HG02642 (cell line): ENCODE data around the gene RALGPS2.

Source experiments
- ATAC-seq: cut with Tn5 transposase; IDR thresholded peaks from one replicate; pipeline ENCODE4 v1.9.1; 2021; ENCODE audit warnings: mild to moderate bottlenecking; ENCODE audit not compliant: unreplicated experiment, poor library complexity

RALGPS2 gene, protein sequence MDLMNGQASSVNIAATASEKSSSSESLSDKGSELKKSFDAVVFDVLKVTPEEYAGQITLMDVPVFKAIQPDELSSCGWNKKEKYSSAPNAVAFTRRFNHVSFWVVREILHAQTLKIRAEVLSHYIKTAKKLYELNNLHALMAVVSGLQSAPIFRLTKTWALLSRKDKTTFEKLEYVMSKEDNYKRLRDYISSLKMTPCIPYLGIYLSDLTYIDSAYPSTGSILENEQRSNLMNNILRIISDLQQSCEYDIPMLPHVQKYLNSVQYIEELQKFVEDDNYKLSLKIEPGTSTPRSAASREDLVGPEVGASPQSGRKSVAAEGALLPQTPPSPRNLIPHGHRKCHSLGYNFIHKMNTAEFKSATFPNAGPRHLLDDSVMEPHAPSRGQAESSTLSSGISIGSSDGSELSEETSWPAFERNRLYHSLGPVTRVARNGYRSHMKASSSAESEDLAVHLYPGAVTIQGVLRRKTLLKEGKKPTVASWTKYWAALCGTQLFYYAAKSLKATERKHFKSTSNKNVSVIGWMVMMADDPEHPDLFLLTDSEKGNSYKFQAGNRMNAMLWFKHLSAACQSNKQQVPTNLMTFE

DNA sequence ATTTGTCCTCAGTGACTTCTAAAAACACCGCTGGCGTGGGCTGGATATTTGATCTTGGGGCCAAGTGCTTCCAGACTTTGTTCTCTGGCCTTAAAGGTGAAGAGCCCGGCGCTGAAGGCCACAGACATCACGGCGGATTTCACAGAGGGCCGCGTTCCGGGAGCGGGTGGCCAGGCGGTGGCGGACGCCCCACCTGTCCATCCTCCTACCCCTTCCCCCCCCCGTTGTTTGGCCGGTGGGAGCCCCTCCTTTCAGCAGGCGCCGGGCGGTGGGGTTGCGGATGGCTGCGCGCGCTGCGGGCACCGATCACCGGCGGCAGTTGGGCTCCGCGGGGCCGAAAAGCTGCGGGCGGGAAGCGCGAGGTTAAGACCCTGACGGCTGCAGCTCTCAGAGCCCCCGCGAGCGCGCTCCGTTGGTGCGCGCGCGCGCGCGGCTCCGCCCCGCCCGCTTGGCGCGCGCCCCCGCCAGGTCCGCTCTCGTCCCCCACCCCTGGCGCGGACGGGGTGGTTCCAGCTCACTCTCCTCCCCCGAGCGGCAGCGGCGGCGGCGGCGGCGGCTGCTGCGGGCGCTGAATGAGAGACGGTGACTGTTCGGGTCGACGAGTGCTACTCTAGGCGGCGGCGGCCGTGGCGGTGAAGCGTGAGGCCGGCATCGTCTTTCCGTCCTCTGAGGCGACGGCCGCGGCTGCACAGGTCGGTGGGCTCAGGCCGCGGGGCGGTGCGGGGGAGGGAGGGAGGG, at the start of gene RALGPS2:
RALGPS2 (plus strand) TSS at position 517 of the 738 bp plus-strand sequence. CDS start 51,521 bp downstream, outside the sequence.
- peak; percentile 76 for ATAC-seq

DNA sequence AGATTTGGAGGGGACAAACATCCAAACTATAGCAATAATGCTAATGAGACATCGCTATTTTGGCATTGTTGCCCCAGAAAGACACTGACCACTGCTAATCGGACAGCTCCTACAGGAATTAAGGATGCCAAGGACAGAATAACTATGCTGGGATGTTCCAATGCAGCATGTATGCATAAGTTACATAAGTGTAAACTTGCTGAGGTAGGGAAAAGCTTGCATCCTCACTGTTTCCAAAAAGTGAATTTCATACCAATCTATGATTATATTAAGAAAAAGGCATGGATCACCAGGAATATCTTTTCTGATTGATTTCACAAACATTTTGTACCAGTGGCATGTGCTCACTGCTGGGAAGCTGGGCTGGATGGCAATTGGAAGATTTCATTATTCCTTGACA, 45.8 kb upstream of the RALGPS2 start:
- no peak for ATAC-seq

DNA sequence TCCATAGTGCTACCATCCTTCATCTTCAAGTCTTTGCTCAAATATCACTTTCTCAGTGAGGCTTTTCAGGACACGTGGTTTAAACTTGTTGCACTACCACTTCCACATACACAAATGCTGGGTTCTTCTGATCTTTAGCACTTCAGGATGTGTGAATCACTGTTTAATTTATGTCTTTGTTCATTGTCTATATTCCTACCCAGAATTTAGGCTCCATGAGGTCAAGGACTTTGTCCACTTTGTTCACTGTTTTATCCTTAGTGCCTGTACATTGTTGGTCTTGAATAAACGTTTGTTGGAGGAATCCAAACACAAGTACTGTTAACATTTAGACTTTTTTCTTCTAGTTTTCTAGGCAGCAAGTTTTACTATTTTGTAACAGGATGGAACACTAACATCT, 42.6 kb upstream of the RALGPS2 start:
- ATAC-seq: no peak

DNA sequence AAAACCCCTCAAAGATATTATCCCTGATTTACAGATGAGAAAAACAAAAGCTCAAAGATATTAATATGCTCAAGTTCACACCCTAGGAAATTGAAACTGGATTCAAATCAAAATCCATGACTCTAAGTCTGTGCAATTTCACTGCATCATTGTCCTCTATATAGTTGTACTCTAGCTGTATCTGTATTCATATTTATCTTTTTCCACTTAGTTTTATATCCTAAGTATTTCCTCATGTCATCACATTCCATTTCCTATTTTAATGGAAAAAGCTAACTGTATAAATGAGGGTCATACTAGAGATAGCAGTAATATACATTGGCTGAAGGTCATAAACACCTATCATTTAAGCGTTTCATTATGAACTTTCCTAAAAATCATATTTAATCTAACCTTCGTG, 42.2 kb upstream of the RALGPS2 start:
- no peak for ATAC-seq

DNA sequence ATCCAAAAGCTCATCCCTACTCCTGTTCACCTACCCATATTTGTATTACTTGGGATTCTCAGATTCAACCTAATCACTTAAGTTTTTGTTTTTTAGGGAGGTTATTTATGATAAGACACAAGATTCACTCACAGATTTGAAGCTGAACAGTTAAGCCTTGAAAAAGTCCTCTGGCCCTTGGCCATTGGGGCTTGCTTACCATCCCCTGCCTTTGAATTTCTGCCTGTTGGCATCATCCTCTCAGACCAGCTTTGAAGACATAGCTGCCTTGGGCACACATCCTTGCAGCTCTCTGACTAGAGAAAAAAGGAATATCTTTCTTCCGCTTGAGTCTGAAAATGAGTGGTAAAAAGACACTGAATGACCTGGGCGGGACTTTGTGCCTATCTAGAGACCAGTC, 41.8 kb upstream of the RALGPS2 start:
- no peak for ATAC-seq

DNA sequence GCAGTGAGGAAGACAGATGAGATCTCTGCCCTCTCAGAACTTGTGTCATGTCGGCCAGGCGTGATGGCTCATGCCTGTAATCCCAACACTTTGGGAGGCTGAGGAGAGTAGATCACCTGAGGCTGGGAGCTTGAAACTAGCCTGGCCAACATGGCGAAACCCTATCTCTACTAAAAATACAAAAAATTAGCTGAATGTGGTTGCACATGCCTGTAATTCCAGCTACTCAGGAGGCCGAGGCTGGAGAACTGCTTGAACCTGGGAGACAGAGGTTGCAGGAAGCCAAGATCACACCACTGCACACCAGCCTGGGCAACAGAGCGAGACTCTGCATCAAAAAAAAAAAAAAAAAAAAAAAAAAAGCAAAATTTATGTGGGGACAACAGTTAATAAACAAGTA, 40.9 kb upstream of the RALGPS2 start:
- no peak for ATAC-seq

DNA sequence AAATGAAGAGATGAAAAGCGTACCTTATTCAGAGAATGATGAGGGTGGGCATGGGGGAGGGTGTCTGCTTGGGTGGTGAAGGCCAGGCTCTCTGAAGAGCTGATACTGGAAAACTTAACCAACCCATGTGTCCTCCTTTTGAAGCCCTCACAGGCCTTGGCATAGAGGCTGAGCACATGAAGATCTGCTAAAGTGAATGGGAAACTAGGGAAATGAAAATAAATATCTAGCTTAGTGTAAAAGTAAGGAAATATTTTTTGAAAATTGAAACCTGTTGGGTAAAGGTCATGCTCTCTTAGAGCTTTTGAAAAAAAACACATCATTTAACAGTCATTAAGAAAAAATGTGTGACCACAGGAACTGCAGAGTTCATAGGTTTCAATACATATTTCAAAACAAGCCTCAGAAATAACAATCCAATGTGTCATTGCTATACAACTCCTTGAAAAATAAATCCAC, 40.5 kb upstream of the RALGPS2 start:
- ATAC-seq: peak; percentile 68

DNA sequence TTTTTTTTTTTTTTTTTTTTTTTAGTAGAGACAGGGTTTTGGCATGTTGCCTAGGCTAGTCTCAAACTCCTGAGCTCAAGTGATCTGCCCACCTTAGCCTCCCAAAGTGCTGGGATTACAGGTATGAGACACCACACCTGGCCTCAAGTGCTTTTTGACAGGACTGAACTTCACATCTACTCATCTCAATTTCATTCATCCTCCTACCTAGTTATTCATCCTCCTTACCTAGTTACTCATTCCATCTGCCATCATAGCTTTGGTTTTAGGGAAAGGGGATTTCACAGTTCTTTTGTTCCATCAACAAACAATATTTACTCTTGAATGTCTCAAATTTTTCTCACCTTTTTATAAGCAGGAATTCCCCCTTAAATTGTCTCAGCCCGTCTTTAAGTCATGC, 38.6 kb upstream of the RALGPS2 start:
- ATAC-seq: no peak

DNA sequence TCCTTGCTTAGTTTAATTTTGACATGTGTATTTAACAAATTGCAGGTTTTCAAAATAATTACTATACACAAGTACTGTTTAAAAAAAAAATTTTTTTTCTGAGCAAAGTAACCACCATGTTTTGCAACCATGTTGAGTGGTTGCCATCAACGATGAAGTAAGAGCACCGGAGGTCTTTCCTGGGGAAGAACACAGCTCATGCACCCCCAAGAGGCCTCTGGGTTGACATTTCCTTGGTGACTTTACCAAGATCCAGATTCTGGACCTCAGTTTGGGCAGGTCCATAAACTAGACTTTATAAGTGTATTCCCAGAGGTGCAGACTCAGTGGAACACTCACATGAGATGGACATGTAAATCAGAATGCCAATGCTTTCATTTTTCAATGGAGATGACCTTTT, 36.8 kb upstream of the RALGPS2 start:
- ATAC-seq: no peak

DNA sequence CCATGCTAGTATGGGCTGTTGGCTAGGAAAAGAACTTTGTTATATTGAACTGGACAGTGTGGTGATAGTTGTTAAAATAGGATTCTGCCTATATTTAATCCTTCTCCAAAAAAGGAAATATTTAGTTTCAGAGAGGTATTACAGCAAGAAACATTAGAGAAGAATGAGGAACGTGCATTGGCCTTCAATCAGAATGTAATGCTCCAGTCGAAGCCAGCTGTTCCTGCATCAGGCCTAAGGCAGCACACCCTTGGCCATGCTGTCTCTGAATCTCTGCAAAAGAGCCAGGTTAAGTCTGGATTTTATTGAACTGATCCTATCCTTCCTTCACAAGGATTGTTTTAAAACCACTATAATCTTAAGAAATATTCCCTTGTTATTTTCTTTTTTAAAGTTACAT, 35.3 kb upstream of the RALGPS2 start:
- no peak for ATAC-seq

DNA sequence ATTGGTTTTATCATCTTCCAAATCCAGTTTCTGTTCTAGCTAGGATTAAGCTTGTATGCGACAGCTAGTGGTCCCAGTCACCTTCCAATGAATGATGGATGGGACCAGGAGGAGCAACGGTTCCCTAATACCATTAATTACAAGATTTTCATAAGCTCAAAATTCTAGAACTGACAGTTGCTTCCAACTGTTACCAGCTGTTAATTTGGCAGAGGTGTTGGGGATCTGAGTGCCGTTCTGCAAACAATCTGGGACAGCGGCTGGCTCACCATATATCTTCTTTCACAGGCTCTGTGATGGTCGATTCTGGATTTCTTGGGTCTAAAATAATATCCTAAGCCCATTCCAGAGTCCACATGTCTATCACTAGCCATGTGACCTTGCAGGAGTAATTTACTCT, 34.5 kb upstream of the RALGPS2 start:
- ATAC-seq: no peak

DNA sequence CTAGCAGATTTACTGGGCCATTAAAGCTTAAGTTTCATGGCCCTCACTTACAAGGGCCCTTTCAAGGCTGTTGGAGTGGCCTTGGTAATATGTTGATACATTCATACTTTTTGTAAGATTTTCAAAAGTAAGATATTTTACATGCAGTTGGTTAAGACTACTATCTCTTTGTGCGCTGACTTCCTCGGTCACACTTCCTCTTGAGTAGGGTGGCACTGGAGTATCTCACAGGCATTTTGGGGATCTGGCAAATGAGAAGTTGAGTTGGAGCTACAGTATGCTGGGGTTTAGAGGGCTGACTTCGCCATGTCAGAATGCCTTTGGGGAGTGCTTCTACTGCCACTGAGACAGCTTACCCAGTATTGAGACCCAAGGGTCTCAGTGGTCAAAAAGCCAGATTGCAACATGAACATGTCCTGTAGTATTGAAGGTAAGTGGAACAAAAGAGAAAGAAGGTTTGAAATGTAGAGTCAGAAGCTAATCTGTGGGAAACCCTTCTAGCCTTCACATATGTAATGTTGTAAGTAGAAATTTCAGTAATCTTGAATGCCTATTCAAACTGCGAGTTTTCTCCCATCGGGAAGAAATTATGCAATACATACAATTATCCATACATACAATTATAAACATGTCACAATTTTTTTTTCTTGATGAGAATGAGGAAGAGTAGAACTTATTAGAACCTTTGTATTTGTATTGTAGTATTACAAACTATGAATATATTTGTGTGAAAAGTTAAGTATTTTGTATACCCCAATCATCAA, 32.3 kb upstream of the RALGPS2 start:
- no peak for ATAC-seq

DNA sequence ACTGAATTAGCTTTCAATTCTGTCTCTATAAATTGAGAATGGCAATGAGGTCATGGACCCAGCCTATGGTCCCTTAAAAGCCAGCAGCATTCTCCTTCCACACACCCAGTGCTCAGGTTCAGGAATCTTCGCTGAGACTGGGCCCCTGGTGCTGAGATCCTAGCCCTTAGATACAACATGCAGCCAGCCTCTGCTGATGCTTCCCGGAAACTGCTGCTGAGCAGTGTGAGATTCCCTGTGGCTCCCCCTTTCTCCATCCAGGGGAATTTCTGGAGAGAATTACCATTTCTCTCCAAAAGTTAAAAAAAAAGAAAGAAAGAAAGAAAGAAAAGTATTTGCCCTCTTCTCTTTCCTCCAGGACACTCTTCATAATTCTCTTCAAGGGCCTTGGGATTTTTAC, 31.7 kb upstream of the RALGPS2 start:
- ATAC-seq: no peak

DNA sequence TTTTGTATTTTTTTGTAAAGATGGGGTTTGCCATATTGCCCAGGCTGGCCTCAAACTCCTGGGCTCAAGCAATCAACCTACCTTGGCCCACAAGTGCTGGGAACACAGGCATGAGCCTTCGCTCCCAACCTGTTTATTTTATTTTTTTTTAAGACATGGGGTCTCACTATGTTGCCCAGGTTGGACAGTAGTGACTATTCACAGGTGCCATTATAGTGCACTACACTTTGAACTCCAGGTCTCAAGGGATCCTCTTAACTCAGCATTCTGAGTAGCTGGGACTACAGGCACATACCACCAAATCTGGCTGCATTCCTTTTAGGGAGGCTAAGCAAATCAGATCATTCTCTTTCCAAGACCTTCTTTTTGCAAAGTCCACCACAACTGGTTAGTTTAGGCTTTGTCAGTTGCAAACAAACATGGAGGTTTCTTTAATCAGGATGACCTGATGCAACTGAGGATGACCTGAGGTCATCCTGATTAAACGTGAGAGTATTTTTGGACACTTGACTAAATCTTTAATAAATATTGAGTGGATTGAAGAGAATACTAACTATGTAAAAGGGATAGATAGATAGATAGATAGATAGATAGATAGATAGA, 30.0 kb upstream of the RALGPS2 start:
- no peak for ATAC-seq

DNA sequence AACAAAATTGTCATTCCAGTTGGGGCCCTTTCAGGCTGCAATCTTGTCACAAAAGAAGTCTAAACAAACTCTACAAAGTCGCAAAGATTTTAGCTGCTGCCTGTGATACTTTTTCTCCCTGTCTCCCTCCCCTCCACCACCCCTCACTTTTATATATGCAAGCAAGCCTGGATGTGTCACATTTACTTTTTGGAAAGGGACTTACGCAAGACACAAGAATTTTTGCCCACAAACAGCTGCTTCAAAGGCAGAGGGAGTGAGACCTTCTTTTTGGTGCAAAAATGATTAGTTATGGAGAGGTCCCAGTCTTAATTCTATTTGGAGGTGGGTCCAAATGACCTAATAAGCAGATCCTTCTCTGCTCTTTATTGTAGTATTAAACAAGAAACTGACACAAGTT, 22.9 kb upstream of the RALGPS2 start:
- no peak for ATAC-seq

DNA sequence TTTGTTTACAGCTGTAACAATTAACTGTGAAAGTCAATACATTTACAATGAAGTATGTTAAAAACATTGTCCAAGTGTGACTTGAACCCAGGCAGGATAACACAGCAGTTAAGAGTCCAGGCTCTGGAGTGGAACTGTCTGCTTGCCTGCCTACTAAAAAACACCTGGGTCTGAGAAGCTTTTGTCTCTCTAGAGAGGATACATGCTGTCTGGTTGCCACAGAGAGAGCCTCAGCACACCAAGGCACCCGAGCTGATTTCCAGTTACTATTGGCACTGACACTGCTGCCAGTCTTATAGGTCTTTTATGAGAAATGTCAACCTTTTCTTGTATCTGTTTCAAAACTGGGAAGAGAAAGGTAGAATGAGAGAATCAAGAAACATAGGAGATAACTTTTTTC, 20.2 kb upstream of the RALGPS2 start:
- no peak for ATAC-seq

DNA sequence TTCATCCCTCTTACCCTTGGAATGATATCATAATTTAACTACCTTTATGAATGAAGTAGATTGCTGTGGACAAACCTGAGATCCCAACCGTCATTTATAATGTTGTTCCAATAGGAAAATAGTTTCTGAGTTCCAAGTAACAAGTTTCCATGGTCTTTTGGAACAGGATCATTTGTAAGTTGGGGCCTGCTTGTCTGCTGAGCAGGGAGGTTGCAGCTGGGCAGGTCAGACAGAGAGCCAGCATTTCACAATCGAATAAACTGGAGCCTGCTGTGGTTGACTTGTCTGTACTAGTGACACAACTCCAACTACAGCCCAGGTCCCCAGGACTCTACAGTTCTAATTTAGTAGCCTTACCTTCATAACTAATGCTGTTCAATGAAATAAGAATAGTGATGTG, 18.6 kb upstream of the RALGPS2 start:
- no peak for ATAC-seq

DNA sequence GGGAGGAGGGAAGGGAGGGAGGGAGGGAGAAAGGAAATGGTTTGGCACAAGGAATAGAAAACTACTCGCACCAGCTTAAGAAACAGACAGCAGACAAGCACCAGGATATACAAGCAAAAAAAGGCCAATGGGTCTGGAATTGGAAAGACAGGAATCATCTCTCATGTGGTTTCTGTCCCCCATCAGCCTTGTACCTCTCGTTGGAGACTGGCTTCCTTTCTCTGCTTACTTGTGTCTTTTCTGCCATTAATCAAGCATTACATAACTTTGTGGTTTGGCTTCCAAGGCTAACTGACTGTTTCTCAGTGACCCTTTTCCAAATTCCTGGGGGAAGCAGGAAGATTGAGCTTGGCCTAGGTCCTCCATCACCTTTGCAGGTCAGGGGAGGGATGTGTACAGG, 11.8 kb upstream of the RALGPS2 start:
- ATAC-seq: no peak

DNA sequence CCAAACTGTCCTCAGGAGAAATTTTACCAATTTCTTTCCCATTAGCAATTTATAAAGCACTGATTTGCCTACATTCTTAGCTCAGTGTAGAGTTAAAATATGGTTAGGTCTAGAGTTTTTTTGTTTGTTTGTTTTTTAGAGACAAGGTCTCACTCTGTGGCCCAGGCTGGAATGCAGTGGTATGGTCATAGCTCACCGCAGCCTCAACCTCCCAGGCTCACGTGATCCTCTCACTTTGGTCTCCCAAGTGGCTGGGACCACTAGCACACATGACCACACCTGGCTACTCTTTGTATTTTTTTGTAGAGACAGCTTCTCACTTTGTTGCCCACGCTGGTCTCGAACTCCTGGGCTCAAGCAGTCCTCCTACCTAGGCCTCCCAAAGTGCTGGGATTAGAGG, 10.6 kb upstream of the RALGPS2 start:
- no peak for ATAC-seq

DNA sequence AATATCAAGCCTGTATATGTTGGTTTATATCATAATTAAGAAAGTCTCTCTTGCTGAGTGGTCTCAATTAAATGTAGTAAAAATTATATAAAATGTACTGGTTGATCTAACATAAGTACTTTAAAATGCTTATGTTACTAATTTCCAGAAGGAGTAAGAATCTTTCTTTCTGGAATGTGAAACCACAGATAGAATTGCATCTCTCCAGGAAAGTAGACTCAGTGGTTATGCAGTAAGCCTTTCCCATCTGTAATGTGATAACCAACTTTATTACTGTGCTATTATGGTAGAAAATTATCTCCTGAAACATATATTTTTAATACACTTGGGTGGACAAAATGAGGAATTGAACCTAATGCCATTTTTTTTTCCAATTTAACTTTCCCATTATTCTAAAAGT, 8.9 kb upstream of the RALGPS2 start:
- no peak for ATAC-seq
